Fibroblast of lung (primary cell): ENCODE measurements around the gene HK3.

Experiments used
- CTCF ChIP-seq, 2 donors: IDR thresholded peaks in 1 of 2; conservative IDR thresholded peaks in 1 of 2; 1 replicate in 1 of 2; 2 replicates in 1 of 2; pipeline ENCODE4 v1.5.1; 2011 to 2012; ENCODE audit warnings: low read length in 2 of 2, control low read depth in 1 of 2, inconsistent platforms in 1 of 2, low read depth in 1 of 2, mild to moderate bottlenecking in 1 of 2
- EZH2 ChIP-seq: IDR thresholded peaks from 2 replicates; pipeline ENCODE4 v1.5.1; 2012; ENCODE audit warnings: low read length, control low read depth, mild to moderate bottlenecking; ENCODE audit errors: missing control alignments

- TF ChIP-seq CTCF (conservative IDR thresholded peaks at IDR 0.05 in 1 of 2, IDR thresholded peaks at IDR 0.05 in 1 of 2; ENCODE audit: low read depth in 1 of 2, low read length in 2 of 2): no peak
- TF ChIP-seq EZH2: no peak
Observed at GRCh38 chr5:176891331-176891958, 7.7 kb downstream of the HK3 start.
